ENCODE data around the gene SLC29A1.
"Not testable (repeated sequence)": the region's sequence is repeated elsewhere in the genome, so short reads cannot be mapped to it uniquely, and the experiment has no call there.

The SLC29A1 gene

DNA sequence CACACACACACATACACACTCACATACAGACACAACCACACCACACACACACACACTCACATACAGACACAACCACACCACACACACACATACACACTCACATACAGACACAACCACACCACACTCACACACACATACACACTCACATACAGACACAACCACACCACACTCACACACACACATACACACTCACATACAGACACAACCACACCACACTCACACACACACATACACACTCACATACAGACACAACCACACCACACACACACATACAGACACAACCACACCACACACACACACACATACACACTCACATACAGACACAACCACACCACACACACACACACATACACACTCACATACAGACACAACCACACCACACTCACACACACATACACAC, 41.6 kb upstream of the SLC29A1 start:
- not testable (repeated sequence) for H3K27me3 ChIP-seq (ENCODE audit: control insufficient read depth in 1 of 2, insufficient read depth in 2 of 2, low read length in 2 of 2); H3K9me3 ChIP-seq (ENCODE audit: control insufficient read depth in 1 of 2, low read length in 2 of 2); H3K4me3 ChIP-seq (ENCODE audit: low read depth in 1 of 2, low read length in 2 of 2); H3K27ac ChIP-seq (ENCODE audit: low read depth, low read length); H3K36me3 ChIP-seq (ENCODE audit: control insufficient read depth in 1 of 2, insufficient read depth in 2 of 2, low read length in 2 of 2); H3K9ac ChIP-seq (ENCODE audit: low read depth in 1 of 2, low read length in 2 of 2)
- H3K4me1 ChIP-seq (ENCODE audit: control insufficient read depth in 1 of 2, insufficient read depth in 2 of 2, low read length in 2 of 2) = peaks cover 16% of the 10 kb centered on the region in 2 donors

DNA sequence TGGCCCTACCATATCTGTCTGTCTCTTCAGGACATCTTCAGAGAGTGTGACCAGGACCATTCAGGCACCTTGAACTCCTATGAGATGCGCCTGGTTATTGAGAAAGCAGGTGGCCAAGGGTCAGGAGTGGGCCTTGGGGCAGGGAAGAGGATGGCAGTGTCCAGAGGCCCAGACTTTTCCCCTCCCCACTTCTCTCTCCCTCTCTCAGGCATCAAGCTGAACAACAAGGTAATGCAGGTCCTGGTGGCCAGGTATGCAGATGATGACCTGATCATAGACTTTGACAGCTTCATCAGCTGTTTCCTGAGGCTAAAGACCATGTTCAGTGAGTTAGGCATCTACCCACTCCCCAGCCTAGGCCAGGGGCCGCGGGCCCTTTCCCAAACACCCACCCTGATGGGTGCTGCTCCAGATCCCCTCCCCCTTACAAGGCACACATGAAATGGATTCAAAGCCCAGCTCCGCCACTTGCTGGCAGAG, 40.4 kb upstream of the SLC29A1 start:
- no peak overlapping the region for H3K27ac ChIP-seq (ENCODE audit: low read depth, low read length)

DNA sequence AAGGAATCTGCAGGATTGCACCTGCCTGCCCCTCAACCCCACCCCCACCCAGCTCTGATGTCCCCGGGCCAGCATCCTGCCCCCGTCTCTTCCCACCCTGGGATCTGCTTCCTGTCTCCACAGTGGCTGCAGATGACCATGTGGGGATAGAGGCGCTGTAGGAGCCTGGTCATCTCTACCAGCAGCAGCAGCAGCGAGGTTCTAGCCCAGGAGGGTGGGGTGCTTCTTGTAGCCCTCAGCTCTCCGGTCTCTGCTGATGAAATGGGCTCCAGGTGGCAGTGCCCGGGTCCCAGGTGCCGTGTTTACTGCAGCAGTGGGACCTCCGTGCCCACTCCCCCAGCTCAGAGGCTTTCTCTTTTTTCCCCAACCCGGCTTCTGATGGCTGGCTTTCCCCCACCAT, 39.6 kb upstream of the SLC29A1 start:
- no peak overlapping the region for H3K4me3 ChIP-seq (ENCODE audit: low read depth in 1 of 2, low read length in 2 of 2)

More for the DNA sequence above, 40.4 kb upstream of the SLC29A1 start:
- H3K9ac ChIP-seq (ENCODE audit: low read depth in 1 of 2, low read length in 2 of 2) = no peak overlapping the region
- H3K4me1 ChIP-seq (ENCODE audit: control insufficient read depth in 1 of 2, insufficient read depth in 2 of 2, low read length in 2 of 2) = peaks cover 9% of the 10 kb centered on the region in 2 donors
- no peaks in the 10 kb centered on the region for H3K27me3 ChIP-seq (ENCODE audit: control insufficient read depth in 1 of 2, insufficient read depth in 2 of 2, low read length in 2 of 2)
- no peaks in the 10 kb centered on the region for H3K9me3 ChIP-seq (ENCODE audit: control insufficient read depth in 1 of 2, low read length in 2 of 2)
- no peaks in the 10 kb centered on the region for H3K36me3 ChIP-seq (ENCODE audit: control insufficient read depth in 1 of 2, insufficient read depth in 2 of 2, low read length in 2 of 2)
- no peak overlapping the region for H3K4me3 ChIP-seq (ENCODE audit: low read depth in 1 of 2, low read length in 2 of 2)

DNA sequence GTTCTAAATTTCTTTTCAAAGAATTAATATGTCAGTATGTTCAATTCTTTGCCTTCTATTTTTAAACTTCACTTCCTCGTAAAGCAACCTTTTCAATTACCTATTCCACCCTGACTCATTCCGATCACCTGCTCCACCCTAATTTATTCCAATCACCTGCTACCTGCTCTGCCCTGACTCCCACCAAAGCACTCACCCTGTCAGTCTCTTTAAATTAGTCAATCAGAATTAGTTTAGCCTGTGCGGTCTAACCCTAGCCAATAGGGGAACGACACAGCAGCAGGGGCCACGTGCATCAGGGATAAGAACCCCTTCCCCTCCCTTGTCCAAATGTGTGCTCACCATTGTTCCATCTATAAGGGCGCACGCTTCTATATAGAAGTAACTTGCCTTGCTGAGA, 38.0 kb upstream of the SLC29A1 start:
- not testable (repeated sequence) for H3K9me3 ChIP-seq (ENCODE audit: control insufficient read depth in 1 of 2, low read length in 2 of 2); H3K9ac ChIP-seq (ENCODE audit: low read depth in 1 of 2, low read length in 2 of 2); H3K4me1 ChIP-seq (ENCODE audit: control insufficient read depth in 1 of 2, insufficient read depth in 2 of 2, low read length in 2 of 2); H3K4me3 ChIP-seq (ENCODE audit: low read depth in 1 of 2, low read length in 2 of 2); H3K27ac ChIP-seq (ENCODE audit: low read depth, low read length); H3K36me3 ChIP-seq (ENCODE audit: control insufficient read depth in 1 of 2, insufficient read depth in 2 of 2, low read length in 2 of 2); H3K27me3 ChIP-seq (ENCODE audit: control insufficient read depth in 1 of 2, insufficient read depth in 2 of 2, low read length in 2 of 2)

More for the DNA sequence above, 39.6 kb upstream of the SLC29A1 start:
- Histone ChIP-seq H3K9me3 (ENCODE audit: control insufficient read depth in 1 of 2, low read length in 2 of 2) (no peaks in the 10 kb centered on the region), H3K9ac (ENCODE audit: low read depth in 1 of 2, low read length in 2 of 2) (no peak overlapping the region), H3K4me1 (ENCODE audit: control insufficient read depth in 1 of 2, insufficient read depth in 2 of 2, low read length in 2 of 2) (peaks cover 3 to 4% of the 10 kb centered on the region in 2 donors), H3K36me3 (ENCODE audit: control insufficient read depth in 1 of 2, insufficient read depth in 2 of 2, low read length in 2 of 2) (no peaks in the 10 kb centered on the region), H3K27ac (ENCODE audit: low read depth, low read length) (no peak overlapping the region), H3K27me3 (ENCODE audit: control insufficient read depth in 1 of 2, insufficient read depth in 2 of 2, low read length in 2 of 2) (no peaks in the 10 kb centered on the region)

DNA sequence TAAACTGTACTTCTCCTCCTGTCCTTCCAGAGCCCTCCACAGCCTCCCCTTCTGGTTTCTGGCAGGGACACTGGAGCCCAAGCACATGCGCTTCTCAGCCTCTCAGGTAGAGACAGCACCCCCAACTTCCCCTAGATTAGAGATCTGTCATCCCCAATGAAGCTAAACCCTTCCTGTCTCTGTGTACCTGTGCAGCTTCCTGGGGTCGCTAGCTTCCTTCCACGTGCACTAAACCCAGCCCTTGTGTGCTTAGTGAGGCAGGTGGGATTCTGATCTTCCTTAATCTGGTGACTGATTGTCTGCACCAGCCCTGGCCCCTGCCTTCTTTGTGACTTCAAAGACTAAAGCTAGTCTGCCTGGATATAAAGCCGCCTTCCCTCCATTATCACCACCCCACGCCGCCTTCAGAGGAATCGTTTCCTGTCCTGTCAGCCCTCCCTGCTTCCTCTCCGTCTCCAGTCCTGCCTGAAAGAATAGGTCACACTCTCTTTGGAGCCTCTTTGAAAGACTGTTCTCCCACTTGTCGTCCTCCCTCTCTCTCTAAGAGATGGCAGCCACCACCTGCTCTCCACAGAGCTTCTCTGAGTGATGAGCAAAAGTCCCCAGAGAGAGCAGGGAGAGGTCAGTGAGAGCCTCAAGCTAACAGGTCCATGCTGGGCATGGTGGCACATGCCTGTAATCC, 37.3 kb upstream of the SLC29A1 start:
- H3K27ac ChIP-seq (ENCODE audit: low read depth, low read length) = no peak overlapping the region
- no peaks in the 10 kb centered on the region for H3K27me3 ChIP-seq (ENCODE audit: control insufficient read depth in 1 of 2, insufficient read depth in 2 of 2, low read length in 2 of 2)
- H3K36me3 ChIP-seq (ENCODE audit: control insufficient read depth in 1 of 2, insufficient read depth in 2 of 2, low read length in 2 of 2) = no peaks in the 10 kb centered on the region
- peaks cover 3 to 4% of the 10 kb centered on the region in 2 donors for H3K4me1 ChIP-seq (ENCODE audit: control insufficient read depth in 1 of 2, insufficient read depth in 2 of 2, low read length in 2 of 2)
- no peak overlapping the region for H3K4me3 ChIP-seq (ENCODE audit: low read depth in 1 of 2, low read length in 2 of 2)
- H3K9ac ChIP-seq (ENCODE audit: low read depth in 1 of 2, low read length in 2 of 2) = no peak overlapping the region
- no peaks in the 10 kb centered on the region for H3K9me3 ChIP-seq (ENCODE audit: control insufficient read depth in 1 of 2, low read length in 2 of 2)

DNA sequence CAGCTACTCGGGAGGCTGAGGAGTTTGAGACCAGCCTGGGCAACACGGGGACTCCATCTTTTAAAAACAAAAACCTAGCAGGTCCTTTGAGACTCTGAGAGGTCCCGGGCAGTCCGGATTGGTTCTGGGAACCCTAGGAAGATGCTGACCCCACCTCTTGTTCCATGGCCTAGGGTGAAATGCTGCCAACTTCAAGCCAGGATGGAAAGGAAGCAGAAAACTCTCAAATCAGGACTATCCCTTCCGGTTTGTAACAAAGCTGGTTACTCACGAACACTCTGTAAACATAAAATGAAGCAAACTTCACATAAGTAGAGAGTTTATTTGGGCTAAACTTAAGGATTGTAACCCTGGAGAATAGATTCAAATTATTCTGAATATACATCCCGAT, 36.8 kb upstream of the SLC29A1 start:
- H3K27me3 ChIP-seq (ENCODE audit: control insufficient read depth in 1 of 2, insufficient read depth in 2 of 2, low read length in 2 of 2) = no peaks in the 10 kb centered on the region
- no peaks in the 10 kb centered on the region for H3K9me3 ChIP-seq (ENCODE audit: control insufficient read depth in 1 of 2, low read length in 2 of 2)
- no peak overlapping the region for H3K27ac ChIP-seq (ENCODE audit: low read depth, low read length)
- H3K4me1 ChIP-seq (ENCODE audit: control insufficient read depth in 1 of 2, insufficient read depth in 2 of 2, low read length in 2 of 2) = peaks cover 3 to 4% of the 10 kb centered on the region in 2 donors
- H3K9ac ChIP-seq (ENCODE audit: low read depth in 1 of 2, low read length in 2 of 2) = no peak overlapping the region
- no peaks in the 10 kb centered on the region for H3K36me3 ChIP-seq (ENCODE audit: control insufficient read depth in 1 of 2, insufficient read depth in 2 of 2, low read length in 2 of 2)
- no peak overlapping the region for H3K4me3 ChIP-seq (ENCODE audit: low read depth in 1 of 2, low read length in 2 of 2)

DNA sequence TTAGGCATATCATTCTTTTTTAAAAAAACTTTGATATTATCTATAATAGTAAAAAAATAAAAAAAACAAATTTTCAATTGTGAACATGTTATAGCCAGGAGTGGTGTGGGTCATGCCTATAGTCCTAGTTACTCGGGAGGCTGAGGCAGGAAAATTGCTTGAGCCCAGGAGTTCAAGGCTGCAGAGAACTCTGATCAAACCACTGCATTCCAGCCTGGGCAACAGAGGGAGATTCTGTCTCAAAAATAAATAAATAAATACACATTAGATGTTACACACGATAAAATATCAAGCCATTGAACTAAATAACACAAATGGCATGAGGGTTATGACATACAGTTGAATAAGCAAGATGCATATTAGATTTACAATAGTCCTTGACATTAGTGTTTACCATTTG, 34.6 kb upstream of the SLC29A1 start:
- Histone ChIP-seq H3K4me1 (ENCODE audit: control insufficient read depth in 1 of 2, insufficient read depth in 2 of 2, low read length in 2 of 2) (peaks cover 3 to 4% of the 10 kb centered on the region in 2 donors), H3K27ac (ENCODE audit: low read depth, low read length) (no peak overlapping the region), H3K36me3 (ENCODE audit: control insufficient read depth in 1 of 2, insufficient read depth in 2 of 2, low read length in 2 of 2) (no peaks in the 10 kb centered on the region), H3K27me3 (ENCODE audit: control insufficient read depth in 1 of 2, insufficient read depth in 2 of 2, low read length in 2 of 2) (no peaks in the 10 kb centered on the region), H3K4me3 (ENCODE audit: low read depth in 1 of 2, low read length in 2 of 2) (no peak overlapping the region), H3K9ac (ENCODE audit: low read depth in 1 of 2, low read length in 2 of 2) (no peak overlapping the region), H3K9me3 (ENCODE audit: control insufficient read depth in 1 of 2, low read length in 2 of 2) (no peaks in the 10 kb centered on the region)

DNA sequence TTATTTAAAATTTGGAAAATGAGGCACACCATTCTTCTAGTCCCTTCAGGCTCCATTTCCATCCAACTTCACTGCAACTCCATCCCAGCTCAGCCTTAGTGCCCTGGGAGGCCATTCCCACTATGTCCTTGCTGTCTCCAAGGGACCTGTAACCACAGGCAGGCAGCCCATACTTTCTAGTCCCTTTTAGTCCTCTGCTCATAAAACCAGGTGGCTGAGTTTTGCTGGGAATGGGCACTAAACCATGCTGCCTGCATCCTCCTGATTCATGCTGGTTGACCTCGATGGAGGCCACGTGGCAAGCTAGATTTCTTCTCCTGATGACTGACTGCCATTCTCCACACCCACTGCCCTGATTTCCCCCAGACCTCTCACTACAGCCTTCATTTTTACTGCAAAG, 34.1 kb upstream of the SLC29A1 start:
- Histone ChIP-seq H3K27ac (ENCODE audit: low read depth, low read length) (no peak overlapping the region), H3K36me3 (ENCODE audit: control insufficient read depth in 1 of 2, insufficient read depth in 2 of 2, low read length in 2 of 2) (no peaks in the 10 kb centered on the region), H3K9ac (ENCODE audit: low read depth in 1 of 2, low read length in 2 of 2) (no peak overlapping the region), H3K4me1 (ENCODE audit: control insufficient read depth in 1 of 2, insufficient read depth in 2 of 2, low read length in 2 of 2) (peaks cover 3 to 4% of the 10 kb centered on the region in 2 donors), H3K27me3 (ENCODE audit: control insufficient read depth in 1 of 2, insufficient read depth in 2 of 2, low read length in 2 of 2) (no peaks in the 10 kb centered on the region), H3K9me3 (ENCODE audit: control insufficient read depth in 1 of 2, low read length in 2 of 2) (no peaks in the 10 kb centered on the region), H3K4me3 (ENCODE audit: low read depth in 1 of 2, low read length in 2 of 2) (no peak overlapping the region)

DNA sequence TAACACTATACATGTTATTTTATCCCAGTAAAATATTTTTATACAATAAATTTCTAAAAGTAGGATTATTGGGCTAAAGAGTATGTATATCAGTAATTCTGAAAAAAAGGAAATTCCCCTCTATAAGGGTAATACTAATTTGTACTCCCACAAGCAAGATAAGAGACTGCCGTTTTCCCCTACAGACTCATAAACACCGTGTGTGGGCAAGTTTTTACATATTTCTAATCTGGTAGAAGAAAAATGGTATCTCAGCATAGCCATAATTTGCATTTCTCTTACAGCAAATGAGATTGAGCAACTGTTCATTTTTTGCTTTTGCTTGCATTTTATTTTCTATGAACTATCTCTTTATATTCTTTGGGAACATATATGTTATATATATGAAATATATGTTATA, 32.7 kb upstream of the SLC29A1 start:
- Histone ChIP-seq H3K27ac (ENCODE audit: low read depth, low read length) (no peak overlapping the region), H3K9me3 (ENCODE audit: control insufficient read depth in 1 of 2, low read length in 2 of 2) (no peaks in the 10 kb centered on the region), H3K36me3 (ENCODE audit: control insufficient read depth in 1 of 2, insufficient read depth in 2 of 2, low read length in 2 of 2) (no peaks in the 10 kb centered on the region), H3K4me1 (ENCODE audit: control insufficient read depth in 1 of 2, insufficient read depth in 2 of 2, low read length in 2 of 2) (no peaks in the 10 kb centered on the region), H3K27me3 (ENCODE audit: control insufficient read depth in 1 of 2, insufficient read depth in 2 of 2, low read length in 2 of 2) (no peaks in the 10 kb centered on the region), H3K9ac (ENCODE audit: low read depth in 1 of 2, low read length in 2 of 2) (no peak overlapping the region), H3K4me3 (ENCODE audit: low read depth in 1 of 2, low read length in 2 of 2) (no peak overlapping the region)

DNA sequence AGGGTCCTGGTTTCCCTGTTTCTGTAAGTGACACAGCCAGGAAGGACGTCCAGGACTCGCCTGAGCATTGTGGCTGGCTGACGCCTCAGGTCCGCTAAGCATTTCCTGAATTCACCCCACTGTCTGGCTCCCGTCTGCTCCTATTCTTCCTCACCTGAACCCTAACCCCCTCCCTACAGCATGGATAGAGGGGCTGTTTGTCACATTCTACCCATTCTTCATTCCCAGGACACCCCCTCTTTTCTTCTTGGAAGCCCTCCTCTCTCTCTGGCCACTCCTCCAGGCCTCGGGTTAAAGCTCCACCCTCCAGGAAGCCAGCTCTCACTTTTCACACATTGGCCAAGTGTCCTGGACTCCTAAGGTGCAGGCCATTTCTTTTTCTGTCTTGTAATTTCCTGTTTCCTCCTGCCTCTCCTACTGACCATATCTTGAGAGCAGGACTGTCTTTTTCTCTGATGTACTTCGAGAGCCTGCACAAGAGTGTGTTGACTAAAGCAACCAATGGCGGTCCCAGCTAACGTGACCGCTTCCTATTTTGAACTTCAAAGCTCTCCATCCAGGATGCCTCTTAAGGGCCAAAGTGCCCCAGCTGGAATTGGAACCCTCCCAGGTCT, 30.9 kb upstream of the SLC29A1 start:
- H3K4me1 ChIP-seq (ENCODE audit: control insufficient read depth in 1 of 2, insufficient read depth in 2 of 2, low read length in 2 of 2) = no peaks in the 10 kb centered on the region
- H3K27ac ChIP-seq (ENCODE audit: low read depth, low read length) = no peak overlapping the region
- H3K36me3 ChIP-seq (ENCODE audit: control insufficient read depth in 1 of 2, insufficient read depth in 2 of 2, low read length in 2 of 2) = no peaks in the 10 kb centered on the region
- no peaks in the 10 kb centered on the region for H3K27me3 ChIP-seq (ENCODE audit: control insufficient read depth in 1 of 2, insufficient read depth in 2 of 2, low read length in 2 of 2)
- peak overlapping the region; percentile 54 to 61 for H3K4me3 ChIP-seq (ENCODE audit: low read depth in 1 of 2, low read length in 2 of 2)
- H3K9me3 ChIP-seq (ENCODE audit: control insufficient read depth in 1 of 2, low read length in 2 of 2) = no peaks in the 10 kb centered on the region
- H3K9ac ChIP-seq (ENCODE audit: low read depth in 1 of 2, low read length in 2 of 2) = no peak overlapping the region

Measured in duodenal mucosa (tissue), 2 donors.